IPS-15b (cell line): ENCODE data around the gene HSF5.

ENCODE experiments used
- H3K27me3 ChIP-seq: one replicate; pipeline ENCODE4 v1.6.1; 2013; ENCODE audit warnings: low read length; ENCODE audit not compliant: control insufficient read depth, insufficient read depth
- H3K36me3 ChIP-seq: one replicate; pipeline ENCODE4 v1.6.1; 2013; ENCODE audit warnings: low read length; ENCODE audit not compliant: control insufficient read depth, insufficient read depth
- H3K4me1 ChIP-seq: one replicate; pipeline ENCODE4 v1.6.1; 2013; ENCODE audit warnings: mild to moderate bottlenecking, low read length; ENCODE audit not compliant: control insufficient read depth, insufficient read depth
- H3K4me3 ChIP-seq: one replicate; pipeline ENCODE4 v1.5.1; 2013; ENCODE audit warnings: low read depth, low read length
- H3K9ac ChIP-seq: one replicate; pipeline ENCODE4 v1.6.1; 2013; ENCODE audit warnings: low read depth, mild to moderate bottlenecking, low read length
- H3K9me3 ChIP-seq: one replicate; pipeline ENCODE4 v1.6.1; 2013; ENCODE audit warnings: mild to moderate bottlenecking, low read length; ENCODE audit not compliant: control insufficient read depth, insufficient read depth

The HSF5 gene

DNA sequence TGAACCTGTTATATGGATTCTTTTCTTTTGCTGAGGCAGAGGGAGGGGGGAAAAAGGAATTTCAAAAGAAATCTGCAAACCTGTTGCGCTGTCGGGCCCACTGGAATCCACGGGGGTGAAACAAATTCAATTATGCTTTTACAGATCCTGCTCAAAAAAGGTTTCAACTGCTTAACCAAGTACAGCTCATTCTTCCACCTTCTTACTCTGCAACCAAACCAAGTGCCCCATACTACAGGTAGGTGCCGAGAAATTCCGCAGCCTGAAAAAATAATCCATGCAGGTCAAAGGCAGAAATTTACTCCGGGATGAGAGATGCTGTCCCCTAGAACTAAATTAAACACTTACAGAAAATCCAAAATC, 71.3 kb downstream of the HSF5 start:
- Histone ChIP-seq H3K4me3 (peak overlapping the region; percentile 62), H3K27me3 (no peaks in the 10 kb centered on the region), H3K36me3 (no peaks in the 10 kb centered on the region), H3K9ac (peak overlapping the region; percentile 29), H3K4me1 (peaks cover 9% of the 10 kb centered on the region), H3K9me3 (no peaks in the 10 kb centered on the region)

DNA sequence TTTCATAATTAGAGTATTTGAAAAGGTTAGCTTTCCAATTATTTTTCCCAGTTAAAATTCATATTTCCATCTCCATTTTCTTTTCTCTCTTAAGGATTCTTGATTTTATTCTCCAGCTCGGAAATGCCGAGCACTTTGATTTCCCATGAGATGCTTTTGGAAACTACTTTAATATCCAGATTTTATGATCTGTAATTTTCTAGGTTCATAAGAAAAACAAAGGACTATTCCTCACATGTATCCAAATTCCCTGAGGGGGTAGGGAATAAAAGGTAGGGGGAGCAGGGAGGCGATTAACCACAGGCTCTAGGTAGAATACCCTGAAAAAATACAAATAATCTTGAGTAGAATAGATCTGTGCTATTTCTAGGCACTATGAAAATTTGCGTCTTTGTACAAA, 71.8 kb downstream of the HSF5 start:
- H3K36me3 ChIP-seq: no peaks in the 10 kb centered on the region
- no peak overlapping the region for H3K9ac ChIP-seq
- H3K4me1 ChIP-seq: peaks cover 9% of the 10 kb centered on the region
- no peaks in the 10 kb centered on the region for H3K9me3 ChIP-seq
- H3K4me3 ChIP-seq: peak overlapping the region; percentile 62
- H3K27me3 ChIP-seq: no peaks in the 10 kb centered on the region

GRCh38 chr17:58415371-58416055, 72.7 kb downstream of the HSF5 start:
- Histone ChIP-seq H3K27me3 (no peaks in the 10 kb centered on the region), H3K4me1 (peaks cover 9% of the 10 kb centered on the region), H3K9ac (no peak overlapping the region), H3K9me3 (no peaks in the 10 kb centered on the region), H3K36me3 (no peaks in the 10 kb centered on the region), H3K4me3 (peak overlapping the region; percentile 62)

DNA sequence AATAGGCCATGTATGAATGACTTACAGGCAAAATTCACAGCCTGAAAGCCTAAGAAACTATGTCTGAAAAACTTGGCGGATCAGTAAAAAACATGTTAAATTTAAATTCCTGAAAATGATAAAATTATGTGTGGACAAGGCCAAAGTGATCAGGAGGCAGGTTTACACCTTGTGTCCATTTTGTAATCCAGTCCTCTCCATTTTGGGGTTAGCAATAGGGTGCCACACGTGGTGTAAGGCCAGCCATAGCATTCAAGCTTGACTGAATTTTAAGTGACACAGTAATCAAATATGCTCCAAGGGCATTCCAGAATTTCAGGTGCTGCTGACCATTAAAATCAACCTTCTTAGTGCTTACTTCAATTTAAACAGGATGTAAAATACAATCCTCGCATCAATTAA, 73.6 kb downstream of the HSF5 start:
- no peaks in the 10 kb centered on the region for H3K36me3 ChIP-seq

GRCh38 chr17:58413684-58414083, 74.5 kb downstream of the HSF5 start:
- Histone ChIP-seq H3K4me1 (peaks cover 9% of the 10 kb centered on the region), H3K4me3 (no peak overlapping the region), H3K36me3 (no peaks in the 10 kb centered on the region), H3K9me3 (no peaks in the 10 kb centered on the region), H3K27me3 (no peaks in the 10 kb centered on the region), H3K9ac (no peak overlapping the region)

More for the DNA sequence above, 73.6 kb downstream of the HSF5 start:
- Histone ChIP-seq H3K9ac (no peak overlapping the region), H3K9me3 (no peaks in the 10 kb centered on the region), H3K4me3 (no peak overlapping the region), H3K27me3 (no peaks in the 10 kb centered on the region), H3K4me1 (peaks cover 9% of the 10 kb centered on the region)

DNA sequence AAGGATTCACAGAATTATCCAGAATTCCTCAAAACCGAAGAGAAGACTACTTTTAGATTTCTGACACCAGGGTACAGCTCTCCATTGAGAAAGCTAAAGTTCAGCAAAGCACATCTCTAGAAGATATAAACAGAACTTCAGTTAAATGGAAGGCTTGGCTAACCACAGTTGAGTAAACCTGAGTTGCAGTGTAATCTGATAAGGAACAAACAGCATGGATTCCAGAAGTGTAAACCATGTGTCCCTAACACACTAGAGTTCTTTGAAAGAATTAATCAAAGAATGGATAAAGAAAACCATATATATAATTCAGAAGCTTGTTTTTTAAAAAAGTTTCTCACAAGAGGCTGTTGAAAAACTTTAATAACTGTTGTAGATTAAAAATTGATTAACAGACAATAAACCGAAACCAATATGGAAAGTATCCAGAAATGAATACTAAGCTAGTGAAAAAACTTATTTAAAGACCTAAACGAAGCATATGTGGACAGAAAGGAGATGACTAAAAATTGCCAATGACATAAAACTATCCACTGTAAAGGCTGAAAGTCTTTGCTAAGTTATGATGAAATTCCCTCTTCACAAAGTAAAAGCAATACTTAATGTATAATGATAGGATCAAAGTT, 75.1 kb downstream of the HSF5 start:
- Histone ChIP-seq H3K27me3 (no peaks in the 10 kb centered on the region), H3K9ac (no peak overlapping the region), H3K4me3 (no peak overlapping the region), H3K9me3 (no peaks in the 10 kb centered on the region), H3K4me1 (peaks cover 8% of the 10 kb centered on the region), H3K36me3 (no peaks in the 10 kb centered on the region)

DNA sequence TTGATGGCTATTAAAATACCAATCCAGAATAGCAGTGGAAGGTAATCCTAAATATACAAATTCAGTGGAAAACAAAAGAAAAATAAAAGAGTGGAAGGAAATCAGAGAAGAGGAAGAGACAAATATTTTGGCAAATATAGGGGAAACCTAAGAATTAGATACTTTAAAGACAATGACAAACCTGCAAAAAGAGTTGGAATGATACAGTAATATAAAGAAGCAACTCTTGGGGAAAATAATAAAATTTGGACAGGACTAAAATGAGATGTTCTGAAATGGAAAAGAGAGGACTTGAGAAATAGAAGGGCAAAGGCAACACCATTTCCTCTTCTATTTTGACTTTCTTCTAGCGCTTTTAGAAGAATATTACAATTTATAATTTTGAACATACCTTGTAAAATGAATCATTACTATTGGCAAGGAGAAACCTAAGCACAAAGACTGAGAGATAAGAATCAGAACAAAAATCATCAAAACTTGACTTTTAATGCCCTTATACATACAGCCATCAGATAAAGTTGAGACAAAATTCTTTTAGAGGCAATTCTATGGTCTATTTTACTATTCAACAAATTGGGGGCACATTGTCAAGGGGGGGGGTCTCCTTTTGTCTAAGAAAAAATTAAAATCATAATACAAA, 76.0 kb downstream of the HSF5 start:
- Histone ChIP-seq H3K36me3 (no peaks in the 10 kb centered on the region), H3K9ac (no peak overlapping the region), H3K4me3 (no peak overlapping the region), H3K4me1 (peaks cover 4% of the 10 kb centered on the region), H3K9me3 (no peaks in the 10 kb centered on the region), H3K27me3 (no peaks in the 10 kb centered on the region)

DNA sequence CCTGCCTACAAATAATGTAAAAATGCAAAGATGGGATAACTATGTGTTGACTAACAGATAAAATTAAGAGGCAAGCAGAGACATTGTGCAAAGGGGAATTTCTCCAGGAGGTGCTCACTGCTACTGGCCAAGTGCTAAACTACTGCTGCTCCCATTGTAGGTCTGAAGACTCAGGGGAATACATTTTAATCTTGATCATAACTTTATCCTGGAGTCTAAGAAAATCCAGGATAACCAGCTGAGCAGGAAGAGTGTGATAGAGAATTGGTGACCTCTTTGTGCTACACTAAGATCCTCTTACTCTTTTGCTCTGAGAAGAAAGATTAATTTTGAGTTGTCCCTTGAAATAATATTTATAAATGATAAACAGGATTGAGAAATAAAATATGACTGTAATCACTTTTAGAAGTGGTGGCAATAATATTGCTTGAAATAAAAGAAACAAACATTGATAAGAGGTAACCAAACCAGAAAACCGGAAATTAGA, 76.8 kb downstream of the HSF5 start:
- Histone ChIP-seq H3K9ac (no peak overlapping the region), H3K4me1 (peaks cover 4% of the 10 kb centered on the region), H3K36me3 (no peaks in the 10 kb centered on the region), H3K27me3 (no peaks in the 10 kb centered on the region), H3K9me3 (no peaks in the 10 kb centered on the region), H3K4me3 (no peak overlapping the region)

DNA sequence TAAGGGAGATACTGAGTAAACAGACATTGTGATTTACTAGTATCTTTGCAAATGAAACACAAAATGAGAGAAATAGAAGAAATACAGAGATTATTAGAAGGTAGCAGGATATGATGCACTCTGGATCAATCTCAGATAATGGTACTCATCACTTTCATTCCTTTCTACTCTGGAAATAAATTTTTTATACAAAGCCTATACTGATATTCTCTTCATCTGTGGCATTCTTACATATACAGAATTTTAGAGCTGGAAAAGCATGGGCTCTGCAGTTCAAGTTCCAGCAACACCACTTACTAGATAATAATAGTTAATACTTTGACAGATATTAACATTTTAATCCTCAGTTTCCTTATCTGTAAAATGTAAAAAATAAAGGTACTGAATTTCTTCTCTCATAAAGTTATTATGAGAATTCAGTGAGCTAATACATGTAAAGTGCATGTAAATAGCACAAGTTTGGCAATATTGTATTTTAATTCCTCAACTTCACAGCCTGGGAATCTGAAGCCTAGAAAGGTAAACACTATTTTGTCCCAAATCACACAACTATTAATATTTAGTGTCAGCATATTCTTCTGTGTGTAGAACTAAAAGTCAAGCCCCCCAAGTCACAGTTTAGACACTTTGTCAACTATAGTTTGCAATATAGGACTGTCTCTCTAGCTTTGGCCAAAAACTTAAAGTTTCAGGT, 77.3 kb downstream of the HSF5 start:
- Histone ChIP-seq H3K27me3 (peaks cover under 1% of the 10 kb centered on the region), H3K4me1 (peaks cover 4% of the 10 kb centered on the region), H3K9ac (no peak overlapping the region), H3K4me3 (no peak overlapping the region), H3K9me3 (no peaks in the 10 kb centered on the region), H3K36me3 (no peaks in the 10 kb centered on the region)

DNA sequence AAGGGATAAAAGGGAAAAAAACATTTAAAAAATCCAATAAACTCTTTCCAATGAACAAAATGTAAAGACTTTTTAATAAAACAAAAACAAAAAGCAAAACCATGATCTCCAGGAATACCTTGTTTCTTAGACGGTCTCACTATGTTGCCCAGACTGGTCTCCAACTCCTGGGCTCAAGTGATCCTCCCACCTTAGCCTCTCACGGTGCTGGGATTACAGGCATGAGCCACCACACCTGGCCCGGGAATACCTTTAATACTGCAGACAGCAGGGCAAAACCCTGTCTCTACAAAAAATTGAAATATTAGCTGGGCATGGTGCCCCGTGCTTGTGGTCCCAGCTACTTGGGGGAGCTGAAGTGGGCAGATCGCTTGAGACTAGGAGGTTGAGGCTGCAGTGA, 78.8 kb downstream of the HSF5 start:
- H3K27me3 ChIP-seq: peaks cover 11% of the 10 kb centered on the region
- H3K4me1 ChIP-seq: peaks cover 3% of the 10 kb centered on the region
- H3K4me3 ChIP-seq: no peak overlapping the region
- H3K9ac ChIP-seq: no peak overlapping the region
- H3K9me3 ChIP-seq: no peaks in the 10 kb centered on the region
- no peaks in the 10 kb centered on the region for H3K36me3 ChIP-seq

GRCh38 chr17:58403311-58403710, 84.9 kb downstream of the HSF5 start:
- Histone ChIP-seq H3K9me3 (no peaks in the 10 kb centered on the region), H3K4me3 (peak overlapping the region; percentile 5), H3K36me3 (no peaks in the 10 kb centered on the region), H3K9ac (no peak overlapping the region), H3K4me1 (peaks cover 39% of the 10 kb centered on the region), H3K27me3 (peaks cover 54% of the 10 kb centered on the region)
